Trophoblast cell (in vitro differentiated cells and primary cell): ENCODE data around the gene FLNB.
A peak's percentile ranks its signal among the peaks of the same experiment; 100 is the strongest.

Source experiments
- DNase-seq, 2 donors: peaks; one replicate each; pipeline ENCODE4 v3.0.0-alpha.2; 2016
- H2AFZ ChIP-seq: 2 replicates; pipeline ENCODE4 v1.6.1; 2013; ENCODE audit warnings: low read length, moderate library complexity, mild to moderate bottlenecking; ENCODE audit not compliant: insufficient read depth, poor library complexity
- H2AK5ac ChIP-seq: 2 replicates; pipeline ENCODE4 v1.6.1; 2013; ENCODE audit warnings: mild to moderate bottlenecking, low read length
- H2BK120ac ChIP-seq: 2 replicates; pipeline ENCODE4 v1.6.1; 2013; ENCODE audit warnings: low read length, mild to moderate bottlenecking, moderate library complexity; ENCODE audit not compliant: insufficient read depth, poor library complexity
- H2BK12ac ChIP-seq: 2 replicates; pipeline ENCODE4 v1.6.1; 2013; ENCODE audit warnings: mild to moderate bottlenecking, low read length, moderate library complexity
- H2BK5ac ChIP-seq: 2 replicates; pipeline ENCODE4 v1.6.1; 2013; ENCODE audit warnings: low read length, low read depth, moderate library complexity, mild to moderate bottlenecking; ENCODE audit not compliant: poor library complexity
- H3K14ac ChIP-seq: 2 replicates; pipeline ENCODE4 v1.6.1; 2013; ENCODE audit warnings: mild to moderate bottlenecking, low read length
- H3K18ac ChIP-seq: 2 replicates; pipeline ENCODE4 v1.6.1; 2013; ENCODE audit warnings: mild to moderate bottlenecking, low read length
- H3K23ac ChIP-seq: 2 replicates; pipeline ENCODE4 v1.6.1; 2013; ENCODE audit warnings: low read length
- H3K27ac ChIP-seq: 2 replicates; pipeline ENCODE4 v1.5.1; 2013; ENCODE audit warnings: low read depth, mild to moderate bottlenecking, inconsistent platforms, low read length, moderate library complexity
- H3K27me3 ChIP-seq: 2 replicates; pipeline ENCODE4 v1.6.1; 2013; ENCODE audit warnings: inconsistent platforms, mild to moderate bottlenecking, low read length, moderate library complexity; ENCODE audit not compliant: insufficient read depth
- H3K36me3 ChIP-seq, 2 experiments: 1 replicate in 1 of 2; 2 replicates in 1 of 2; pipeline ENCODE4 v1.6.1; 2013; ENCODE audit warnings: low read length in 2 of 2, mild to moderate bottlenecking in 2 of 2, moderate library complexity in 1 of 2; ENCODE audit not compliant: insufficient read depth in 2 of 2, control insufficient read depth in 1 of 2
- H3K4ac ChIP-seq: 2 replicates; pipeline ENCODE4 v1.6.1; 2013; ENCODE audit warnings: low read depth, mild to moderate bottlenecking, low read length, moderate library complexity
- H3K4me1 ChIP-seq, 2 experiments: 1 replicate in 1 of 2; 2 replicates in 1 of 2; pipeline ENCODE4 v1.6.1; 2013; ENCODE audit warnings: low read length in 2 of 2, mild to moderate bottlenecking in 2 of 2, moderate library complexity in 1 of 2; ENCODE audit not compliant: insufficient read depth in 2 of 2, control insufficient read depth in 1 of 2
- H3K4me2 ChIP-seq: 2 replicates; pipeline ENCODE4 v1.6.1; 2013; ENCODE audit warnings: inconsistent platforms, mild to moderate bottlenecking, low read length, moderate library complexity
- H3K4me3 ChIP-seq: 2 replicates; pipeline ENCODE4 v1.5.1; 2013; ENCODE audit warnings: mild to moderate bottlenecking, low read depth, low read length, inconsistent platforms
- H3K79me1 ChIP-seq: one replicate; pipeline ENCODE4 v1.6.1; 2013; ENCODE audit warnings: low read length
- H3K79me2 ChIP-seq: 2 replicates; pipeline ENCODE4 v1.6.1; 2013; ENCODE audit warnings: low read length, mild to moderate bottlenecking; ENCODE audit not compliant: control insufficient read depth, insufficient read depth, poor library complexity
- H3K9ac ChIP-seq: 2 replicates; pipeline ENCODE4 v1.6.1; 2013; ENCODE audit warnings: mild to moderate bottlenecking, low read length
- H3K9me3 ChIP-seq: 2 replicates; pipeline ENCODE4 v1.6.1; 2013; ENCODE audit warnings: low read depth, mild to moderate bottlenecking, control low read depth, inconsistent platforms, low read length; ENCODE audit not compliant: insufficient read depth
- H4K12ac ChIP-seq: 2 replicates; pipeline ENCODE4 v1.6.1; 2013; ENCODE audit warnings: low read depth, mild to moderate bottlenecking, low read length, moderate library complexity
- H4K8ac ChIP-seq: 2 replicates; pipeline ENCODE4 v1.6.1; 2013; ENCODE audit warnings: low read depth, mild to moderate bottlenecking, low read length, moderate library complexity
- H4K91ac ChIP-seq: one replicate; pipeline ENCODE4 v1.6.1; 2013; ENCODE audit warnings: low read depth, mild to moderate bottlenecking, low read length, moderate library complexity
- WGBS: extraction: QIAGEN DNeasy Blood & Tissue Kit; methylation state at CpG from one replicate; pipeline ENCODE4 v1.1.7; 2013; ENCODE audit warnings: missing lambda C conversion rate; ENCODE audit not compliant: insufficient read length, insufficient coverage; ENCODE audit errors: extremely low coverage; 5-methylcytosine and 5-hydroxymethylcytosine counted together

The FLNB gene

GRCh38 chr3:58021962-58022361 is 13.7 kb downstream of the FLNB start:
- no CpG with 5 or more reads among the region's 5 CpGs for WGBS
- Histone ChIP-seq H3K23ac (no peak overlapping the region), H2BK12ac (no peak overlapping the region), H2AFZ (no peak overlapping the region), H3K27me3 (no peaks in the 10 kb centered on the region), H3K4me2 (no peak overlapping the region), H2BK120ac (no peak overlapping the region), H3K9me3 (no peaks in the 10 kb centered on the region), H3K4me1 (peaks cover 32% of the 10 kb centered on the region in 2 experiments), H3K36me3 (no peaks in the 10 kb centered on the region), H3K18ac (no peak overlapping the region), H3K79me1 (peaks cover 14% of the 10 kb centered on the region), H3K9ac (no peak overlapping the region), H4K91ac (peak overlapping the region; percentile 21), H4K8ac (no peak overlapping the region), H3K79me2 (peaks cover 34% of the 10 kb centered on the region), H3K27ac (no peak overlapping the region), H3K4ac (peak overlapping the region; percentile 93), H3K4me3 (no peak overlapping the region), H4K12ac (no peak overlapping the region), H2BK5ac (no peak overlapping the region), H3K14ac (no peak overlapping the region), H2AK5ac (no peak overlapping the region)
- no peak for DNase-seq

- Histone ChIP-seq H3K79me1 (peaks cover 14% of the 10 kb centered on the region), H2BK120ac (no peak overlapping the region), H4K91ac (no peak overlapping the region), H2AFZ (no peak overlapping the region), H3K23ac (no peak overlapping the region), H3K14ac (no peak overlapping the region), H3K4me1 (peaks cover 32% of the 10 kb centered on the region in 2 experiments), H3K9ac (no peak overlapping the region), H4K8ac (no peak overlapping the region), H3K4ac (no peak overlapping the region), H2BK12ac (no peak overlapping the region), H3K4me2 (no peak overlapping the region), H3K36me3 (no peaks in the 10 kb centered on the region), H3K27ac (no peak overlapping the region), H3K79me2 (peaks cover 36% of the 10 kb centered on the region), H3K27me3 (no peaks in the 10 kb centered on the region), H2BK5ac (no peak overlapping the region), H3K18ac (no peak overlapping the region), H3K4me3 (no peak overlapping the region), H2AK5ac (no peak overlapping the region), H3K9me3 (no peaks in the 10 kb centered on the region), H4K12ac (no peak overlapping the region)
- DNase-seq: peak; percentile 81 to 94
- WGBS: no CpG with 5 or more reads among the region's 3 CpGs
Observed at GRCh38 chr3:58022490-58022889, 14.3 kb downstream of the FLNB start.

- no peak overlapping the region for H3K4me3 ChIP-seq
- H2AK5ac ChIP-seq: no peak overlapping the region
- H3K23ac ChIP-seq: no peak overlapping the region
- no peak overlapping the region for H4K91ac ChIP-seq
- peaks cover 32% of the 10 kb centered on the region in 2 experiments for H3K4me1 ChIP-seq
- H3K4ac ChIP-seq: peak overlapping the region; percentile 90
- peaks cover 14% of the 10 kb centered on the region for H3K79me1 ChIP-seq
- H3K14ac ChIP-seq: no peak overlapping the region
- no peak overlapping the region for H3K4me2 ChIP-seq
- H2BK12ac ChIP-seq: no peak overlapping the region
- H3K79me2 ChIP-seq: peaks cover 36% of the 10 kb centered on the region
- no peak overlapping the region for H2BK5ac ChIP-seq
- H3K9ac ChIP-seq: no peak overlapping the region
- WGBS: no CpG with 5 or more reads among the region's 2 CpGs
- DNase-seq: no peak
- no peak overlapping the region for H2BK120ac ChIP-seq
- no peaks in the 10 kb centered on the region for H3K36me3 ChIP-seq
- no peak overlapping the region for H2AFZ ChIP-seq
- no peaks in the 10 kb centered on the region for H3K27me3 ChIP-seq
- H4K12ac ChIP-seq: no peak overlapping the region
- no peaks in the 10 kb centered on the region for H3K9me3 ChIP-seq
- no peak overlapping the region for H3K18ac ChIP-seq
- H3K27ac ChIP-seq: no peak overlapping the region
- H4K8ac ChIP-seq: no peak overlapping the region
Observed at GRCh38 chr3:58023531-58023930, 15.3 kb downstream of the FLNB start.

- no peak overlapping the region for H2AFZ ChIP-seq
- H3K27me3 ChIP-seq: no peaks in the 10 kb centered on the region
- WGBS: no CpG with 5 or more reads among the region's 5 CpGs
- H3K14ac ChIP-seq: no peak overlapping the region
- no peak overlapping the region for H2BK12ac ChIP-seq
- H3K79me1 ChIP-seq: peaks cover 6% of the 10 kb centered on the region
- H2AK5ac ChIP-seq: no peak overlapping the region
- no peak overlapping the region for H3K4me2 ChIP-seq
- no peaks in the 10 kb centered on the region for H3K36me3 ChIP-seq
- no peak overlapping the region for H4K8ac ChIP-seq
- H3K4me1 ChIP-seq: peaks cover 24 to 27% of the 10 kb centered on the region in 2 experiments
- H3K79me2 ChIP-seq: peaks cover 32% of the 10 kb centered on the region
- H4K12ac ChIP-seq: no peak overlapping the region
- H3K18ac ChIP-seq: no peak overlapping the region
- no peak overlapping the region for H3K4me3 ChIP-seq
- H2BK5ac ChIP-seq: no peak overlapping the region
- no peak overlapping the region for H3K27ac ChIP-seq
- H4K91ac ChIP-seq: no peak overlapping the region
- no peaks in the 10 kb centered on the region for H3K9me3 ChIP-seq
- H2BK120ac ChIP-seq: no peak overlapping the region
- peak overlapping the region; percentile 60 for H3K4ac ChIP-seq
- no peak overlapping the region for H3K9ac ChIP-seq
- DNase-seq: no peak
- no peak overlapping the region for H3K23ac ChIP-seq
Observed at GRCh38 chr3:58025406-58025805, 17.2 kb downstream of the FLNB start.
